HCT116 (cell line): Measurements from ENCODE around the gene SLC22A15. TPM values are rescaled to one million over a fixed set of nuclear protein-coding genes. Genes with fewer than 3 reads are reported as not detected.
"Not testable (repeated sequence)": the region's sequence is repeated elsewhere in the genome, so short reads cannot be mapped to it uniquely, and the experiment has no call there.

ENCODE experiments used
- ATAC-seq: fragments of 200-7000 bp; cut with Tn5 transposase; 2 replicates; pipeline ENCODE4 v1.9.1; 2020; ENCODE audit warnings: mild to moderate bottlenecking, moderate library complexity
- BruUV-seq: library from RNA; stranded (reverse); fragments of 400-500 nt; replicated peaks from 2 replicates; lab custom pipeline; 2021; lab: Mats Ljungman, UMichigan
- CTCF ChIA-PET: fragments of 300-600 bp; sonication (Branson Sonifier 250); formaldehyde crosslinking; loops from one replicate; lab custom pipeline; 2021; ENCODE audit warnings: antibody characterized with exemption; lab: Charles Lee
- POLR2A ChIA-PET: fragments of 300-600, 350-600 bp; sonication (Branson Sonifier 250); formaldehyde crosslinking; loops from one replicate; lab custom pipeline; 2021; ENCODE audit warnings: antibody characterized with exemption; lab: Charles Lee
- RAD21 ChIA-PET, 2 experiments: fragments of 300-600 bp; sonication (Branson Sonifier 250); formaldehyde crosslinking; loops; one replicate each; lab custom pipeline; 2023; ENCODE audit warnings: low total read pairs in 2 of 2; ENCODE audit not compliant: uncharacterized antibody in 2 of 2, unreplicated experiment in 2 of 2, low non-redundant PET in 1 of 2; lab: Charles Lee
- DNase-seq: peaks from one replicate; pipeline ENCODE4 v3.0.0-alpha.2; 2010; ENCODE audit warnings: low read depth, low spot score
- H2AFZ ChIP-seq: fragments of 200-600 bp; shearing (Covaris generic), sonication (generic); 2 replicates; pipeline ENCODE4 v1.6.1; 2017; ENCODE audit warnings: low read depth, mixed run types, mixed read lengths, antibody characterized with exemption, low read length; ENCODE audit not compliant: poor library complexity, severe bottlenecking
- H3K27ac ChIP-seq: 2 replicates; pipeline ENCODE4 v1.5.1; 2012; ENCODE audit warnings: low read depth, low read length
- H3K27me3 ChIP-seq: fragments of 200-600 bp; sonication (generic); 2 replicates; pipeline ENCODE4 v1.6.1; 2016; ENCODE audit warnings: mixed run types, low read length, mixed read lengths; ENCODE audit not compliant: insufficient read depth
- H3K36me3 ChIP-seq, 2 experiments: fragments of 200-500 bp in 1 of 2; fragments of 200-600 bp in 1 of 2; sonication (Bioruptor generic) in 1 of 2; sonication (generic) in 1 of 2; 2 replicates each; pipeline versions ENCODE4 v1.5.1 to v1.6.1; 2014 to 2016; ENCODE audit warnings: low read length in 2 of 2, inconsistent platforms in 1 of 2, mixed read lengths in 1 of 2, mixed run types in 1 of 2; ENCODE audit not compliant: insufficient read depth in 2 of 2, control insufficient read depth in 1 of 2
- H3K4me1 ChIP-seq, 2 experiments: fragments of 200-600 bp in 1 of 2; sonication (generic) in 1 of 2; 2 replicates each; pipeline versions ENCODE4 v1.5.1 to v1.6.1; 2012 to 2017; ENCODE audit warnings: low read length in 2 of 2, inconsistent platforms in 1 of 2, mild to moderate bottlenecking in 1 of 2, mixed read lengths in 1 of 2, mixed run types in 1 of 2, moderate library complexity in 1 of 2; ENCODE audit not compliant: insufficient read depth in 2 of 2, control insufficient read depth in 1 of 2
- H3K4me2 ChIP-seq: fragments of 200-600 bp; sonication (generic); 2 replicates; pipeline ENCODE4 v1.6.1; 2017; ENCODE audit warnings: mixed run types, low read length, mixed read lengths
- H3K4me3 ChIP-seq, 2 experiments: fragments of 200-600 bp in 1 of 2; sonication (generic) in 1 of 2; replicated peaks in 1 of 2; 2 replicates each; pipeline ENCODE4 v1.5.1; 2011 to 2016; ENCODE audit warnings: low read length in 2 of 2, control low read depth in 1 of 2, low read depth in 1 of 2, mild to moderate bottlenecking in 1 of 2, mixed read lengths in 1 of 2, mixed run types in 1 of 2
- H3K79me2 ChIP-seq: fragments of 200-600 bp; sonication (generic); 2 replicates; pipeline ENCODE4 v1.6.1; 2017; ENCODE audit warnings: mild to moderate bottlenecking, mixed run types, low read length, moderate library complexity, mixed read lengths; ENCODE audit not compliant: insufficient read depth
- H3K9ac ChIP-seq: fragments of 200-600 bp; sonication (generic); 2 replicates; pipeline ENCODE4 v1.6.1; 2016; ENCODE audit warnings: low read length, mixed read lengths
- H3K9me2 ChIP-seq: fragments of 200-600 bp; sonication (generic), shearing (Covaris generic); 2 replicates; pipeline ENCODE4 v1.6.1; 2017; ENCODE audit warnings: mixed run types, mild to moderate bottlenecking, moderate library complexity; ENCODE audit not compliant: insufficient read depth
- H3K9me3 ChIP-seq, 2 experiments: fragments of 200-500 bp in 1 of 2; fragments of 200-600 bp in 1 of 2; sonication (Bioruptor generic) in 1 of 2; sonication (generic) in 1 of 2; 2 replicates each; pipeline ENCODE4 v1.6.1; 2014 to 2017; ENCODE audit warnings: low read length in 2 of 2, mixed read lengths in 2 of 2, inconsistent platforms in 1 of 2, low read depth in 1 of 2, mild to moderate bottlenecking in 1 of 2, mixed run types in 1 of 2, moderate library complexity in 1 of 2; ENCODE audit not compliant: control insufficient read depth in 1 of 2, insufficient read depth in 1 of 2
- H4K20me1 ChIP-seq: fragments of 200-600 bp; sonication (generic), shearing (Covaris generic); 2 replicates; pipeline ENCODE4 v1.6.1; 2017; ENCODE audit warnings: mixed run types, mild to moderate bottlenecking, moderate library complexity; ENCODE audit not compliant: insufficient read depth
- JUND ChIP-seq: IDR thresholded peaks from 2 replicates; pipeline ENCODE4 v1.6.1; 2012
- intact Hi-C: fragments of 100-400 bp; cut with micrococcal nuclease; formaldehyde crosslinking; loops from 2 replicates; pipeline ENCODE4 v1.10.0; 2022
- total RNA-seq: library from RNA; stranded (reverse); gene quantifications from one replicate; pipeline ENCODE4 v1.2.1, GENCODE V29; 2021; ENCODE audit not compliant: unreplicated experiment
- TF ChIP-seq, protein P1 (sequence below): IDR thresholded peaks from 2 replicates; pipeline ENCODE4 v1.6.1; 2012

Gene SLC22A15
- total RNA-seq, 1 experiment from 2014 or later = 3.1 TPM

DNA sequence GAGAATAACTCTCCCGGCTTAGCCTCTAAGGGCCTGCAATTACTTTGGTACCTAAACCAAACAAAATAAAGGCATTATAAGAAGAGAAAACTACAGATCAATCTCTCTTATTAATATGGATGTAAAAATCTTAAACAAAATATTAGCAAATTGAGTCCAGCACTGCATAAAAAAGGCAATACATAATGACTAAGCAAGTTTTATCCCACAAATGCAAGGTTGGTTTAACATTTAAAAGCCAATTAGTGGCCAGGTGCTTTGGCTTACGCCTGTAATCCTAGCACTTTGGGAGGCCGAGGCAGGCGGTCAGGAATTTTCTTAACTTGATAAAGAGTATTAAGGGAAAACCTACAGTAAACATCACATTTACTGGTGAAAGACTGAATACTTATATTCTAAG, 67.8 kb downstream of the SLC22A15 start:
- no peaks in the 10 kb centered on the region for H3K36me3 ChIP-seq
- no peak for ATAC-seq
- no peaks in the 10 kb centered on the region for H3K27me3 ChIP-seq
- no peak overlapping the region for H2AFZ ChIP-seq
- ChIA-PET POLR2A (no interaction called here), CTCF (no interaction called here), RAD21 (no interaction called here)
- intact Hi-C loops = no loop called here
- no peaks in the 10 kb centered on the region for H3K4me1 ChIP-seq
- H3K79me2 ChIP-seq = no peaks in the 10 kb centered on the region
- H3K9me3 ChIP-seq = no peaks in the 10 kb centered on the region
- no peak for TF ChIP-seq JUND
- TF ChIP-seq, protein P1, sequence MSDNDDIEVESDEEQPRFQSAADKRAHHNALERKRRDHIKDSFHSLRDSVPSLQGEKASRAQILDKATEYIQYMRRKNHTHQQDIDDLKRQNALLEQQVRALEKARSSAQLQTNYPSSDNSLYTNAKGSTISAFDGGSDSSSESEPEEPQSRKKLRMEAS = no peak
- H3K9ac ChIP-seq = no peak overlapping the region
- no peak overlapping the region for H3K4me2 ChIP-seq
- H3K27ac ChIP-seq = no peak overlapping the region
- H3K9me2 ChIP-seq = no peaks in the 10 kb centered on the region
- H3K4me3 ChIP-seq = no peak overlapping the region
- DNase-seq = no peak
- BruUV-seq = no TSS peak
- no peaks in the 10 kb centered on the region for H4K20me1 ChIP-seq

DNA sequence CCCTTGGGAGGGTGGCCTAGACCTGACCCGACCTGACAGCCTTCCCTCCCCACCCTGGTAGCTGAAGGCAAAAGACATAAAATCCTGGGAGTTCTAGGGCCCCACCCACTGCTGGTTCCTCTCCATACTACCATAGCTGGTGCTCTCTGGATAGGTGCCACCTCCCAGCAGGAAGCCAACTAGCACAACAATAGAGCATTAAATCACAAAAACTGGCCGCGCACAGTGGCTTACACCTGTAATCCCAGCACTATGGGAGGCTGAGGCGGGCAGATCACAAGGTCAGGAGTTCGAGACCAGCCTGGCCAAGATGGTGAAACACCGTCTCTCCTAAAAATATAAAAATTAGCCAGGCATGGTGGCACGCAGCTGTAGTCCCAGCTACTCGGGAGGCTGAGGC, 70.6 kb downstream of the SLC22A15 start:
- H3K36me3 ChIP-seq, POLR2A ChIA-PET, DNase-seq, H3K27ac ChIP-seq, ATAC-seq, RAD21 ChIA-PET, CTCF ChIA-PET, BruUV-seq, H3K79me2 ChIP-seq, H3K9me2 ChIP-seq, H3K4me3 ChIP-seq, H3K4me2 ChIP-seq, H3K4me1 ChIP-seq, H3K9me3 ChIP-seq, intact Hi-C loops, H3K9ac ChIP-seq, H3K27me3 ChIP-seq, H2AFZ ChIP-seq, H4K20me1 ChIP-seq: not testable (repeated sequence)

DNA sequence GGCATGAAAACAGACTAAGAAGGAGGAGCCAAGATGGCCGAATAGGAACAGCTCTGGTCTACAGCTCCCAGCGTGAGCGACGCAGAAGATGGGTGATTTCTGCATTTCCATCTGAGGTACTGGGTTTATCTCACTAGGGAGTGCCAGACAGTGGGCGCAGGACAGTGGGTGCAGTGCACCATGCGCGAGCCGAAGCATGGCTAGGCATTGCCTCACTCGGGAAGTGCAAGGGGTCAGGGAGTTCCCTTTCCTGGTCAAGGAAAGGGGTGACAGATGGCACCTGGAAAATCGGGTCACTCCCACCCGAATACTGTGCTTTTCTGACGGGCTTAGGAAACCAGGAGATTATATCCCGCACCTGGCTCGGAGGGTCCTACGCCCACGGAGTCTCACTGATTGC, 75.6 kb downstream of the SLC22A15 start:
- CTCF ChIA-PET, H3K27ac ChIP-seq, intact Hi-C loops, DNase-seq, H3K4me2 ChIP-seq, H3K9me3 ChIP-seq, ATAC-seq, H3K4me3 ChIP-seq, H3K79me2 ChIP-seq, POLR2A ChIA-PET, RAD21 ChIA-PET, H3K9ac ChIP-seq, H3K27me3 ChIP-seq, H4K20me1 ChIP-seq, H3K9me2 ChIP-seq, H3K4me1 ChIP-seq, H2AFZ ChIP-seq, H3K36me3 ChIP-seq, BruUV-seq: not testable (repeated sequence)
